Measurements from ENCODE around the gene ACTN4. TPM values are rescaled to one million over a fixed set of nuclear protein-coding genes. Genes with fewer than 3 reads are reported as not detected.
A peak's percentile ranks its signal among the peaks of the same experiment; 100 is the strongest.

Gene ACTN4
- polyA plus RNA-seq, 2 of the 4 experiments (the other 2 are of a cell fraction): 605 to 967 TPM

DNA sequence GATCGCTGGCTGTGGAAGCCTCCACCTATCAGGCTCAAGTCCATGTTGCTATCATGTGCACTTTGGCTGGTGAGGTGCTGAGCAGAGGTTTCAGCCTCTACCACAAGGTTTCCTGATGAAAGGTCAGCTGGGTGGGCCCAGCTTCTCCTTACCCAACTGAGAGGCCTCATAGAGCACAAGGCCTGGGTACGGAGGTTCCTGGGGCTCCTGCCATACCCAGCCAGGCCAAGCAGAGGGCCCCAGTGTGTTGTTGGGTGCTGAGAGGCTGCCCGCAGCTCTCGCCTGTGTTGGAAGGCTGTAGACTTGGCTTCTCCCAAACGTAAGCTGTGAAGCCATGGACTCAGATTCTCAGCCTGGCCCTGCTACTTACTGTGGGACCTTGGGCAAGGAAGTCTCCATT, 28.2 kb downstream of the ACTN4 start:
- peak; percentile 13 for FAIRE-seq
- no peak for DNase-seq (ENCODE audit: low read depth in 1 of 2, low spot score in 1 of 2)
- TF ChIP-seq SMC3 (IDR thresholded peaks at IDR 0.05): no peak
- TF ChIP-seq MYC (IDR thresholded peaks at IDR 0.05; ENCODE audit: borderline replicate concordance, low read length): 0 out of 2 replicates have a peak, but pooled peaks have one; percentile 14
- no peak for TF ChIP-seq CEBPB (IDR thresholded peaks at IDR 0.05)
- peak in 1 of 2 experiments; percentile 25; a peak in 2 of 5 replicates for TF ChIP-seq RAD21 (conservative IDR thresholded peaks at IDR 0.05 in 1 of 2, IDR thresholded peaks at IDR 0.05 in 1 of 2)
- peaks cover 90% of the 10 kb centered on the region for H3K4me1 ChIP-seq
- H3K4me2 ChIP-seq: peak overlapping the region; percentile 3; the same call in 1 of the 3 replicates
- 93% methylated on average over 5 of the region's 5 CpGs for WGBS (ENCODE audit: missing lambda C conversion rate)
- ChIA-PET CTCF (interaction anchor here (0.6 to 18.2 kb wide), 8 partner anchors 10 to 446 kb away, joined by 3 to 336 read pairs (median 6); no protein-coding TSS in a partner anchor), POLR2A (interaction anchor here (1.4 kb wide), 1 partner anchor 28 kb away, joined by 4 read pairs; the partner anchor contains the start of gene ACTN4)
- H3K9me3 ChIP-seq: no peaks in the 10 kb centered on the region
- H3K27ac ChIP-seq: peak overlapping the region; percentile 8 to 93; a peak in 5 of 6 replicates
- H3K4me3 ChIP-seq: no peak overlapping the region
- ATAC-seq: peak in 1 of 2 experiments; percentile 1; a peak in 1 of 6 replicates

DNA sequence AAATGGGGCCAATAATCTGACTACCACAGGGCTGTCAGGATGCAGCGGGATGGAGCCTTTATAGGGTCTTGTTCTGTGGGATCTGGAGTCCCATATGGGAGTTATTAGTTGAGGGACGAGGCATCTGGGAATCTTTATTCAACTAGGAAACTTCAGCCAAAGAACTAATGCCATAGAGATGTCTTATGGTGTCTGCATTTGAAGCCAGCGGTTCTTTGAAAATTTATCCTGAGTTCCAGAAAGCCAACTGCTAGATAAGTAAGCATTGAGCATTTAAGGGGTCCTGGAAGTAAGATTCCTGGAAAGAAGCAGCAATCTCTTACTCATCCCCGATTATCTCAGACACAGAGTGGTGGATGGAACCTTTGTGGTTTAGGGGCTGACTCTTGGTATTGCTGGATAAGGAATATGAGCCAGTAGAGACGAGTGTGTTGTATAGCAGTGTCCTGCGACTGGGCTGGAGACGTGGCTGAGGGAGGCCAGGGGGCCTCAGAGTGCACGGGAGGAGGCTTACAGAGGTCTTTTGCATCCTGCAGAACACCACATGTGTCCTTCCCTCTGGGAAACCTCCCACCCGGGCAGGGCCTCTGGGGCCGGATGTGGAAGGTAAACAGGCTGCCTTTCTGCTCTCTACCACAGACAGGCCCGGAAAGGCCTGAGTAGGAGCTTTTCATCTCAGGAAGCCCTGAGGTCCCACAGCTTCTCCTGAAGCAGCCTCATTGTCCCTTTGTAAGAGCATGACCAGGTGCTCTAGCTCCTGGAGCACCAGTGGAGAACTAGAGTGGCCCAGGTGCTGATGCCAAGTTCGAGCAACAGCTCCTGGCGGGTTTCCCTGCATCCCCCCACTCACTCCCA, 28.8 kb downstream of the ACTN4 start:
- Histone ChIP-seq H3K27ac (peak overlapping the region; percentile 8 to 93; a peak in 5 of 6 replicates), H3K4me1 (peaks cover 90% of the 10 kb centered on the region), H3K4me3 (no peak overlapping the region), H3K4me2 (peak overlapping the region; percentile 3; the same call in 2 of the 3 replicates), H3K9me3 (no peaks in the 10 kb centered on the region)
- FAIRE-seq: peak; percentile 54
- WGBS (ENCODE audit: missing lambda C conversion rate): 81% methylated on average over 13 of the region's 13 CpGs
- no peak; a peak in 1 of 6 replicates for ATAC-seq
- no peak for DNase-seq (ENCODE audit: low read depth in 1 of 2, low spot score in 1 of 2)
- ChIA-PET CTCF (interaction anchor here (0.7 to 18.2 kb wide), 7 partner anchors 10 to 254 kb away, joined by 3 to 336 read pairs (median 17); partner anchors contain the start of genes MRPS12 and SARS2), POLR2A (interaction anchor here (1.4 kb wide), 1 partner anchor 29 kb away, joined by 4 read pairs; the partner anchor contains the start of gene ACTN4)
- TF ChIP-seq HOXB13 (CRISPR knock-in tag; IDR thresholded peaks at IDR 0.05; ENCODE audit: low read depth) (no peak), FOSB (CRISPR knock-in tag; IDR thresholded peaks at IDR 0.05) (0 out of 2 replicates have a peak, but pooled peaks have one; percentile 38), NPAS2 (CRISPR knock-in tag; IDR thresholded peaks at IDR 0.05; ENCODE audit: borderline replicate concordance) (no peak), BHLHE40 (IDR thresholded peaks at IDR 0.05; ENCODE audit: low read depth, low read length) (no peak)
- TF ChIP-seq, protein P1, sequence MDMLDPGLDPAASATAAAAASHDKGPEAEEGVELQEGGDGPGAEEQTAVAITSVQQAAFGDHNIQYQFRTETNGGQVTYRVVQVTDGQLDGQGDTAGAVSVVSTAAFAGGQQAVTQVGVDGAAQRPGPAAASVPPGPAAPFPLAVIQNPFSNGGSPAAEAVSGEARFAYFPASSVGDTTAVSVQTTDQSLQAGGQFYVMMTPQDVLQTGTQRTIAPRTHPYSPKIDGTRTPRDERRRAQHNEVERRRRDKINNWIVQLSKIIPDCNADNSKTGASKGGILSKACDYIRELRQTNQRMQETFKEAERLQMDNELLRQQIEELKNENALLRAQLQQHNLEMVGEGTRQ (IDR thresholded peaks at IDR 0.05): no peak

DNA sequence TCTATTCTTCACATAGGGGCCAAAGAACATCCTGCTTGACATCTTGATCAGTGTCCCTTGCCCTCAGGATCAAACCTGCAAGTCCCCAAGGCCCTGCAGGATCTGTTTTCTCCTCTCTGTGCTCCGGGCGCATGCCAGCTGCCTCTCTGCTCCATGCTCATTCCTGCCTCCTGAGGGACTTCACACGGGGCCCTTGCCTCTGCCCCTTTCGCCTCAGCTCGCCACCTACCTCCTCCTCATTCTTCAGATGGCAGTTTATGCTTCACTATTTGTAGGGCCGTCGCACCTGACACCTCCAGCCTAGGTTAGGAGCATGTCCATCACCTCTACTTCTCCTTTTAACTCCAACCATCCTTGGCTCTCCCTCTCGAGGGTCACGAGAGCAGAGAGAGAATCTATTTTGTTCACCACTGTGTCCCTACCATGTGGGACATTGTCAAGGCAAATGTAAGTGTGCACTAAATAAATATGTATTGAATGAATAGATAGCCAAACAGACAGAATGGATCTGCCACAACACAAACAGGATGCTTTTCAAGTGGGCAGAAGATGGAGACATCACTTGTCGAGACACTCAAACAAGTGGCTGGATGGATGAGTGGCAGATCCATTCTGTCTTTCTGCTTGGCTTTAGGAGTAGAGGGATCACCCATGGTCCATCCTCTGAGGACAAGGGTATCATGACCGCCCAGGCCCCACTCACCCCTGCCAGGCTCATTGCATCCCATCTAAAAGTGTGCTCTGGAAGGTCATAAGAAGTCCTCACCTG, 29.6 kb downstream of the ACTN4 start:
- H3K4me2 ChIP-seq: no peak overlapping the region
- CTCF ChIA-PET: interaction anchor here (0.8 to 18.2 kb wide), 9 partner anchors 9 to 253 kb away, joined by 3 to 336 read pairs (median 4); partner anchors contain the start of genes MRPS12 and SARS2

More for the DNA sequence above, 29.6 kb downstream of the ACTN4 start:
- H3K4me3 ChIP-seq: no peak overlapping the region
- FAIRE-seq (peak; percentile 36), DNase-seq (ENCODE audit: low read depth in 1 of 2, low spot score in 1 of 2) (no peak), ATAC-seq (no peak)
- no peaks in the 10 kb centered on the region for H3K9me3 ChIP-seq
- peaks cover 90% of the 10 kb centered on the region for H3K4me1 ChIP-seq
- POLR2A ChIA-PET: interaction anchor here (1.4 kb wide), 1 partner anchor 30 kb away, joined by 4 read pairs; the partner anchor contains the start of gene ACTN4
- H3K27ac ChIP-seq: peak overlapping the region; percentile 8 to 93; a peak in 5 of 6 replicates
- TF ChIP-seq CBX8 (IDR thresholded peaks at IDR 0.05) (no peak), POLR2AphosphoS2 (conservative IDR thresholded peaks at IDR 0.05; ENCODE audit: low read length) (peak; percentile 58; the same call in 1 of the 2 replicates), KDM5A (IDR thresholded peaks at IDR 0.05) (no peak)
- TF ChIP-seq, protein P2, sequence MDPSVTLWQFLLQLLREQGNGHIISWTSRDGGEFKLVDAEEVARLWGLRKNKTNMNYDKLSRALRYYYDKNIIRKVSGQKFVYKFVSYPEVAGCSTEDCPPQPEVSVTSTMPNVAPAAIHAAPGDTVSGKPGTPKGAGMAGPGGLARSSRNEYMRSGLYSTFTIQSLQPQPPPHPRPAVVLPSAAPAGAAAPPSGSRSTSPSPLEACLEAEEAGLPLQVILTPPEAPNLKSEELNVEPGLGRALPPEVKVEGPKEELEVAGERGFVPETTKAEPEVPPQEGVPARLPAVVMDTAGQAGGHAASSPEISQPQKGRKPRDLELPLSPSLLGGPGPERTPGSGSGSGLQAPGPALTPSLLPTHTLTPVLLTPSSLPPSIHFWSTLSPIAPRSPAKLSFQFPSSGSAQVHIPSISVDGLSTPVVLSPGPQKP (IDR thresholded peaks at IDR 0.05; ENCODE audit: low read depth, low read length): no peak
- 93% methylated on average over 11 of the region's 11 CpGs for WGBS (ENCODE audit: missing lambda C conversion rate)
